GM23338 (cell line): Measurements from ENCODE around the gene ADGRG2. TPM values are rescaled to one million over a fixed set of nuclear protein-coding genes. Genes with fewer than 3 reads are reported as not detected.

Source experiments
- ATAC-seq: fragments of 200-7000 bp; cut with Tn5 transposase; 3 replicates; pipeline ENCODE4 v1.9.1; 2020
- DNase-seq: peaks from one replicate; pipeline ENCODE4 v3.0.0-alpha.2; 2015; ENCODE audit warnings: low spot score
- H2AFZ ChIP-seq: fragments of 200-600 bp; sonication (generic); 2 replicates; pipeline ENCODE4 v1.8.0; 2016; ENCODE audit warnings: antibody characterized with exemption, mild to moderate bottlenecking, moderate library complexity
- H3F3A ChIP-seq: fragments of 200-600 bp; sonication (generic); replicated peaks from 2 replicates; pipeline ENCODE4 v1.8.0; 2017; ENCODE audit warnings: antibody characterized with exemption, mixed run types, low read depth
- H3K27ac ChIP-seq: fragments of 200-600 bp; sonication (generic); 2 replicates; pipeline ENCODE4 v1.6.1; 2016; ENCODE audit warnings: low read depth
- H3K27me3 ChIP-seq: fragments of 200-600 bp; sonication (generic); 2 replicates; pipeline ENCODE4 v1.8.0; 2016; ENCODE audit warnings: mild to moderate bottlenecking, mixed run types, moderate library complexity; ENCODE audit not compliant: insufficient read depth
- H3K36me3 ChIP-seq: fragments of 200-600 bp; sonication (generic); 2 replicates; pipeline ENCODE4 v1.8.0; 2016; ENCODE audit warnings: mild to moderate bottlenecking; ENCODE audit not compliant: insufficient read depth
- H3K4me1 ChIP-seq: fragments of 200-600 bp; sonication (generic); 2 replicates; pipeline ENCODE4 v1.8.0; 2016; ENCODE audit warnings: mild to moderate bottlenecking, moderate library complexity; ENCODE audit not compliant: insufficient read depth
- H3K4me2 ChIP-seq: fragments of 200-600 bp; sonication (generic); 2 replicates; pipeline ENCODE4 v1.7.1; 2017; ENCODE audit warnings: mixed run types
- H3K4me3 ChIP-seq: fragments of 200-600 bp; sonication (generic); 2 replicates; pipeline ENCODE4 v1.6.1; 2016; ENCODE audit warnings: mixed run types
- H3K79me2 ChIP-seq: fragments of 200-600 bp; sonication (generic); replicated peaks from 2 replicates; pipeline ENCODE4 v1.8.0; 2017; ENCODE audit warnings: mild to moderate bottlenecking; ENCODE audit not compliant: insufficient read depth
- H3K9me2 ChIP-seq: fragments of 200-600 bp; sonication (generic); 2 replicates; pipeline ENCODE4 v1.8.0; 2017; ENCODE audit not compliant: insufficient read depth
- H4K20me1 ChIP-seq: fragments of 200-600 bp; sonication (generic); replicated peaks from 2 replicates; pipeline ENCODE4 v1.8.0; 2017; ENCODE audit warnings: mild to moderate bottlenecking; ENCODE audit not compliant: insufficient read depth
- H3K27ac Mint-ChIP-seq: 2 replicates; pipeline ENCODE4 v1.8.0; 2020; ENCODE audit warnings: inconsistent platforms, mild to moderate bottlenecking, moderate library complexity, mixed read lengths
- H3K27me3 Mint-ChIP-seq: 3 replicates; pipeline ENCODE4 v1.8.0; 2022; ENCODE audit warnings: low read depth, mild to moderate bottlenecking, moderate library complexity, mixed read lengths, inconsistent platforms; ENCODE audit not compliant: insufficient read depth, poor library complexity
- H3K36me3 Mint-ChIP-seq: 3 replicates; pipeline ENCODE4 v1.8.0; 2021; ENCODE audit warnings: low read depth, mild to moderate bottlenecking, inconsistent platforms, moderate library complexity, mixed read lengths
- H3K4me1 Mint-ChIP-seq: 3 replicates; pipeline ENCODE4 v1.8.0; 2020; ENCODE audit warnings: mild to moderate bottlenecking, inconsistent platforms, mixed read lengths
- H3K4me3 Mint-ChIP-seq: 3 replicates; pipeline ENCODE4 v1.8.0; 2021; ENCODE audit warnings: moderate library complexity, mild to moderate bottlenecking, inconsistent platforms, mixed read lengths
- H3K9me3 Mint-ChIP-seq: 3 replicates; pipeline ENCODE4 v1.8.0; 2020; ENCODE audit warnings: moderate library complexity, mild to moderate bottlenecking, inconsistent platforms, mixed read lengths
- CREB1 ChIP-seq: fragments of 250-450 bp; sonication (Bioruptor Pico); IDR thresholded peaks from 2 replicates; pipeline ENCODE4 v1.5.0; 2020; ENCODE audit warnings: low read depth, mild to moderate bottlenecking, moderate library complexity
- CTCF ChIP-seq, 2 experiments: fragments of 200-600 bp in 1 of 2; sonication (generic) in 1 of 2; conservative IDR thresholded peaks; 2 replicates each; pipeline versions ENCODE4 v1.5.1 to v1.6.1; 2016 to 2017; ENCODE audit warnings: antibody characterized with exemption in 2 of 2, low read depth in 2 of 2, mild to moderate bottlenecking in 2 of 2, moderate library complexity in 1 of 2
- ETS1 ChIP-seq: IDR thresholded peaks from 2 replicates; pipeline ENCODE4 v1.6.1; 2016; ENCODE audit warnings: antibody characterized with exemption
- EZH2 ChIP-seq: fragments of 200-600 bp; sonication (generic); IDR thresholded peaks from one replicate; pipeline ENCODE4 v1.8.0; 2017; ENCODE audit warnings: antibody characterized with exemption, mild to moderate bottlenecking, low read depth; ENCODE audit not compliant: unreplicated experiment
- EZH2phosphoT487 ChIP-seq: fragments of 200-600 bp; sonication (generic); IDR thresholded peaks from one replicate; pipeline ENCODE4 v1.8.1; 2018; ENCODE audit warnings: antibody characterized with exemption; ENCODE audit not compliant: unreplicated experiment
- JUNB ChIP-seq: IDR thresholded peaks from one replicate; pipeline ENCODE4 v1.6.1; 2016; ENCODE audit warnings: antibody characterized with exemption; ENCODE audit not compliant: unreplicated experiment
- NANOG ChIP-seq: IDR thresholded peaks from 2 replicates; pipeline ENCODE4 v1.6.1; 2016; ENCODE audit warnings: antibody characterized with exemption, borderline replicate concordance
- POLR2AphosphoS5 ChIP-seq: IDR thresholded peaks from 2 replicates; pipeline ENCODE4 v1.6.1; 2016; ENCODE audit warnings: antibody characterized with exemption, low read depth
- REST ChIP-seq: IDR thresholded peaks from one replicate; pipeline ENCODE4 v1.6.1; 2018; ENCODE audit warnings: antibody characterized with exemption; ENCODE audit not compliant: unreplicated experiment
- STAT1 ChIP-seq: IDR thresholded peaks from one replicate; pipeline ENCODE4 v1.6.1; 2016; ENCODE audit warnings: antibody characterized with exemption; ENCODE audit not compliant: unreplicated experiment
- ZNF114 ChIP-seq: fragments of 250-450 bp; sonication (Bioruptor Pico); IDR thresholded peaks from 2 replicates; pipeline ENCODE4 v1.5.0; 2020; ENCODE audit warnings: mild to moderate bottlenecking, moderate library complexity
- ZNF331 ChIP-seq: fragments of 250-450 bp; sonication (Bioruptor Pico); IDR thresholded peaks from 2 replicates; pipeline ENCODE4 v1.5.0; 2020; ENCODE audit warnings: low read depth, mild to moderate bottlenecking, moderate library complexity
- ZNF462 ChIP-seq: fragments of 250-450 bp; sonication (Bioruptor Pico); IDR thresholded peaks from 2 replicates; pipeline ENCODE4 v1.5.0; 2020; ENCODE audit warnings: mild to moderate bottlenecking, moderate library complexity
- polyA plus RNA-seq: library from polyadenylated mRNA; unstranded; fragments of >200 nt; fragmentation: Nextera tagmentation; extraction: Ambion mirVana; gene quantifications from 2 replicates; pipeline ENCODE4 v1.2.1, GENCODE V29; 2016
- total RNA-seq: library from RNA; depleted of rRNA; stranded (reverse); fragments of >200 nt; shearing (Covaris generic); gene quantifications from 2 replicates; pipeline ENCODE4 v1.2.3, GENCODE V29; 2014

Gene ADGRG2
- total and polyA plus RNA-seq, 2 experiments from 2014 or later: 4.0 to 10.8 TPM

- TF ChIP-seq STAT1 (no peak), CTCF (conservative IDR thresholded peaks at IDR 0.05; ENCODE audit: low read depth in 2 of 2) (no peak), POLR2AphosphoS5 (no peak), NANOG (no peak), ZNF331 (CRISPR knock-in tag) (no peak), ZNF114 (CRISPR knock-in tag) (no peak), ETS1 (no peak), REST (no peak), EZH2 (no peak), ZNF462 (CRISPR knock-in tag) (no peak), JUNB (no peak), CREB1 (CRISPR knock-in tag) (no peak), EZH2phosphoT487 (no peak)
- Mint-ChIP-seq H3K4me1 (peaks cover 9% of the 10 kb centered on the region), H3K36me3 (peaks cover 8% of the 10 kb centered on the region; the same call in 2 of the 3 replicates)
Observed at GRCh38 chrX:18955676-18956075, 166.6 kb downstream of the ADGRG2 start.

More at GRCh38 chrX:18955676-18956075, 166.6 kb downstream of the ADGRG2 start:
- H3F3A ChIP-seq: no peaks in the 10 kb centered on the region
- DNase-seq: no peak
- Mint-ChIP-seq H3K27ac (no peak overlapping the region), H3K4me3 (no peak overlapping the region), H3K27me3 (peaks cover 2% of the 10 kb centered on the region), H3K9me3 (no peaks in the 10 kb centered on the region)
- no peaks in the 10 kb centered on the region for H4K20me1 ChIP-seq
- H3K4me3 ChIP-seq: no peak overlapping the region
- H3K79me2 ChIP-seq: no peaks in the 10 kb centered on the region
- H3K36me3 ChIP-seq: no peaks in the 10 kb centered on the region
- H3K27ac ChIP-seq: no peak overlapping the region
- no peak overlapping the region for H3K4me2 ChIP-seq
- H3K9me2 ChIP-seq: no peaks in the 10 kb centered on the region
- no peaks in the 10 kb centered on the region for H3K4me1 ChIP-seq
- H3K27me3 ChIP-seq: no peaks in the 10 kb centered on the region
- ATAC-seq: no peak
- H2AFZ ChIP-seq: no peak overlapping the region
